Activated CD8-positive, alpha-beta T cell treated with anti-CD3 and anti-CD28 coated beads for 36 hours (primary cell): ENCODE measurements around the gene UBE2D3. TPM values are rescaled to one million over a fixed set of nuclear protein-coding genes. Genes with fewer than 3 reads are reported as not detected.

Source experiments
- ATAC-seq: fragments of 200-7000 bp; cut with Tn5 transposase; one replicate; pipeline ENCODE4 v1.10.0; 2021; ENCODE audit warnings: mild to moderate bottlenecking, moderate library complexity
- CTCF ChIA-PET: fragments of 350-600 bp; sonication (Branson Sonifier 250); formaldehyde crosslinking; loops from one replicate; lab custom pipeline; 2021; ENCODE audit warnings: antibody characterized with exemption; lab: Charles Lee
- POLR2A ChIA-PET: fragments of 350-600 bp; sonication (Branson Sonifier 250); formaldehyde crosslinking; loops from one replicate; lab custom pipeline; 2021; ENCODE audit warnings: antibody characterized with exemption; lab: Charles Lee
- DNase-seq: peaks from one replicate; pipeline ENCODE4 v3.0.0-alpha.2; 2020
- H3K27ac Mint-ChIP-seq: one replicate; pipeline ENCODE4 v1.8.0; 2021; ENCODE audit warnings: mild to moderate bottlenecking, mixed read lengths
- H3K27me3 Mint-ChIP-seq: one replicate; pipeline ENCODE4 v1.8.0; 2021; ENCODE audit warnings: mixed read lengths
- H3K36me3 Mint-ChIP-seq: one replicate; pipeline ENCODE4 v1.8.0; 2021; ENCODE audit warnings: low read depth, mixed read lengths
- H3K4me1 Mint-ChIP-seq: one replicate; pipeline ENCODE4 v1.8.0; 2021; ENCODE audit warnings: low read depth, mixed read lengths
- H3K4me3 Mint-ChIP-seq: one replicate; pipeline ENCODE4 v1.8.0; 2021; ENCODE audit warnings: mild to moderate bottlenecking, moderate library complexity, mixed read lengths
- H3K9me3 Mint-ChIP-seq: one replicate; pipeline ENCODE4 v1.8.0; 2021; ENCODE audit warnings: mixed read lengths
- CTCF ChIP-seq: fragments of 200-600 bp; IDR thresholded peaks from one replicate; pipeline ENCODE4 v1.8.0; 2022; ENCODE audit warnings: antibody characterized with exemption, mild to moderate bottlenecking
- intact Hi-C: fragments of 100-400 bp; cut with micrococcal nuclease; formaldehyde crosslinking; loops from one replicate; pipeline ENCODE4 v1.10.0; 2022
- total RNA-seq, 2 experiments: library from RNA; stranded (reverse); gene quantifications; one replicate each; pipeline ENCODE4 v1.2.3, GENCODE V29; 2021

UBE2D3 gene
- total RNA-seq, 2 experiments from 2014 or later: 410 to 427 TPM

- TF ChIP-seq CTCF: no peak
- ChIA-PET POLR2A (interaction anchor here (0.7 kb wide), 1 partner anchor 1233 kb away, joined by 3 read pairs; no protein-coding TSS in a partner anchor), CTCF (interaction anchor here (1.2 kb wide), 1 partner anchor 334 kb away, joined by 3 read pairs; no protein-coding TSS in a partner anchor)
- Mint-ChIP-seq H3K27me3 (no peaks in the 10 kb centered on the region), H3K4me1 (peaks cover 27% of the 10 kb centered on the region), H3K9me3 (peaks cover 3% of the 10 kb centered on the region), H3K4me3 (no peak overlapping the region), H3K36me3 (peaks cover 12% of the 10 kb centered on the region), H3K27ac (no peak overlapping the region)
- ATAC-seq (no peak), DNase-seq (no peak)
- intact Hi-C loops: no loop called here
Observed at GRCh38 chr4:102757681-102758080, 69.7 kb downstream of the UBE2D3 start.

GRCh38 chr4:102754044-102754443 is 73.3 kb downstream of the UBE2D3 start:
- no peak for TF ChIP-seq CTCF
- intact Hi-C loops: no loop called here
- H3K4me3 Mint-ChIP-seq: no peak overlapping the region

GRCh38 chr4:102751941-102752340 is 75.4 kb downstream of the UBE2D3 start:
- no peak for TF ChIP-seq CTCF
- H3K4me3 Mint-ChIP-seq: no peak overlapping the region
- H3K4me1 Mint-ChIP-seq: peaks cover 2% of the 10 kb centered on the region
- POLR2A ChIA-PET: no interaction called here
- no peaks in the 10 kb centered on the region for H3K27me3 Mint-ChIP-seq
- ATAC-seq (no peak), DNase-seq (no peak)
- CTCF ChIA-PET: interaction anchor here (1.3 kb wide), 1 partner anchor 9 kb away, joined by 4 read pairs; the partner anchor contains the start of gene MANBA
- peaks cover 3% of the 10 kb centered on the region for H3K9me3 Mint-ChIP-seq
- H3K27ac Mint-ChIP-seq: no peak overlapping the region
- intact Hi-C loops: no loop called here
- H3K36me3 Mint-ChIP-seq: peaks cover 9% of the 10 kb centered on the region

More at GRCh38 chr4:102754044-102754443, 73.3 kb downstream of the UBE2D3 start:
- DNase-seq (no peak), ATAC-seq (no peak)
- Mint-ChIP-seq H3K36me3 (peaks cover 15% of the 10 kb centered on the region), H3K27me3 (no peaks in the 10 kb centered on the region), H3K9me3 (peaks cover 3% of the 10 kb centered on the region), H3K4me1 (peaks cover 14% of the 10 kb centered on the region), H3K27ac (no peak overlapping the region)
- CTCF ChIA-PET: no interaction called here
- POLR2A ChIA-PET: no interaction called here

Other genes starting within 250 kb of the UBE2D3 start
- 10 to 100 TPM; 14.5 to 16.3 TPM for gene MANBA, start 66.6 kb downstream of the UBE2D3 start, total RNA-seq
- 10 to 100 TPM; 31.1 to 32.3 TPM for gene CISD2, start 41.4 kb upstream of the UBE2D3 start, total RNA-seq
- gene SLC9B1, start 192.2 kb upstream of the UBE2D3 start, total RNA-seq: 1 to 10 TPM; 1.9 to 2.4 TPM
- gene SLC9B2, start 249.2 kb upstream of the UBE2D3 start, total RNA-seq: 10 to 100 TPM; 35.6 to 40.2 TPM